ENCODE measurements around the gene MYO1D. TPM values are rescaled to one million over a fixed set of nuclear protein-coding genes. Genes with fewer than 3 reads are reported as not detected.
A peak's percentile ranks its signal among the peaks of the same experiment; 100 is the strongest.

Gene MYO1D
- total RNA-seq, 1 donor: 94.0 TPM

- DNase-seq (ENCODE audit: low read depth): no peak
- peak; percentile 1 for TF ChIP-seq CTCF (IDR thresholded peaks at IDR 0.05; ENCODE audit: insufficient read depth, low read length)
- no peak overlapping the region for H3K4me3 ChIP-seq (ENCODE audit: low read depth, low read length)
These were observed 267.8 kb downstream of the MYO1D start for GRCh38 chr17:32609085-32609484.

- DNase-seq (ENCODE audit: low read depth): no peak
- no peak overlapping the region for H3K4me3 ChIP-seq (ENCODE audit: low read depth, low read length)
- TF ChIP-seq CTCF (IDR thresholded peaks at IDR 0.05; ENCODE audit: insufficient read depth, low read length): no peak
These were observed 268.7 kb downstream of the MYO1D start for GRCh38 chr17:32608267-32608666.

- no peak for TF ChIP-seq CTCF (IDR thresholded peaks at IDR 0.05; ENCODE audit: insufficient read depth, low read length)
- no peak overlapping the region for H3K4me3 ChIP-seq (ENCODE audit: low read depth, low read length)
- DNase-seq (ENCODE audit: low read depth): no peak
These were observed 272.0 kb downstream of the MYO1D start for GRCh38 chr17:32604966-32605365.

GRCh38 chr17:32602396-32602795 is 274.5 kb downstream of the MYO1D start:
- TF ChIP-seq CTCF (IDR thresholded peaks at IDR 0.05; ENCODE audit: insufficient read depth, low read length): no peak
- H3K4me3 ChIP-seq (ENCODE audit: low read depth, low read length): no peak overlapping the region
- no peak for DNase-seq (ENCODE audit: low read depth)

GRCh38 chr17:32601866-32602265 is 275.1 kb downstream of the MYO1D start:
- TF ChIP-seq CTCF (IDR thresholded peaks at IDR 0.05; ENCODE audit: insufficient read depth, low read length): no peak
- H3K4me3 ChIP-seq (ENCODE audit: low read depth, low read length): no peak overlapping the region
- no peak for DNase-seq (ENCODE audit: low read depth)

- DNase-seq (ENCODE audit: low read depth): no peak
- no peak for TF ChIP-seq CTCF (IDR thresholded peaks at IDR 0.05; ENCODE audit: insufficient read depth, low read length)
- H3K4me3 ChIP-seq (ENCODE audit: low read depth, low read length): no peak overlapping the region
These were observed 280.3 kb downstream of the MYO1D start for GRCh38 chr17:32596628-32597027.

GRCh38 chr17:32596206-32596605 is 280.7 kb downstream of the MYO1D start:
- no peak overlapping the region for H3K4me3 ChIP-seq (ENCODE audit: low read depth, low read length)
- DNase-seq (ENCODE audit: low read depth): no peak
- TF ChIP-seq CTCF (IDR thresholded peaks at IDR 0.05; ENCODE audit: insufficient read depth, low read length): no peak
